ENCODE measurements around the gene NUMB. TPM values are rescaled to one million over a fixed set of nuclear protein-coding genes. Genes with fewer than 3 reads are reported as not detected.

Gene NUMB
- total and polyA plus RNA-seq, 2 experiments from 2014 or later: 64.8 to 142 TPM

DNA sequence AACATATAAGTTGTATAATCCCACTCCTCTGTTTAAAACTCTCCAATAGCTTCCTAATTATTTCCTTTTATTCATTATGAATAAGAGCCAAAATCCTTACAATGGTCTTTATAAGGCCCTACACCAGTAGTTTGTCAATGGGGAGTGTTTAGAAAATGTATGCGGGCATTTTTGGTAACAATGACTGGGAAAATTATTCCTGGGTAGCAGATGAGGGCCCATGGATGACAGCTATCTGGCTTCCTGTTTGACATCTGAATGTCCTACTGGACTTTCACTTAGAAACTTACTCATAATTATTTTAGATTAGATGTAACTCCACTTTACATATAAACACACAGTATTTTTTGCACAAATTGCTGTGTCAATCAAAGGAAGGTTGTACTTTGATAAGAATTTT is 119.8 kb downstream of the NUMB start:
- H3K36me3 ChIP-seq (ENCODE audit: low read depth): no peaks in the 10 kb centered on the region; the same call in 1 of the 2 replicates
- in situ Hi-C loops (cut with MboI): no loop called here
- H3K9ac ChIP-seq: no peak overlapping the region
- WGBS, 2 experiments (ENCODE audit: low coverage in 1 of 2, low lambda C conversion rate in 2 of 2, missing lambda C conversion rate in 2 of 2): 100% methylated on average over 1 of the region's 1 CpG
- no peak overlapping the region for H3K4me3 ChIP-seq
- no peak overlapping the region for H3K27ac ChIP-seq
- peaks cover 100% of the 10 kb centered on the region for H3K79me2 ChIP-seq (ENCODE audit: insufficient read depth)
- peaks cover 23% of the 10 kb centered on the region for H3K4me1 ChIP-seq (ENCODE audit: insufficient read depth)
- no peak overlapping the region for H2AFZ ChIP-seq
- peaks cover 55% of the 10 kb centered on the region for H3F3A ChIP-seq (ENCODE audit: insufficient read depth)
- H3K9me3 ChIP-seq (ENCODE audit: low read depth): no peaks in the 10 kb centered on the region
- no peak for DNase-seq
- no peaks in the 10 kb centered on the region for H3K9me2 ChIP-seq (ENCODE audit: insufficient read depth)
- H3K4me2 ChIP-seq (ENCODE audit: unreplicated experiment): no peak overlapping the region
- no peaks in the 10 kb centered on the region for H4K20me1 ChIP-seq (ENCODE audit: insufficient read depth)
- H3K27me3 ChIP-seq (replicated peaks; ENCODE audit: insufficient read depth): no peaks in the 10 kb centered on the region
- TF ChIP-seq EZH2 (IDR thresholded peaks at IDR 0.05; ENCODE audit: insufficient read depth, poor library complexity, severe bottlenecking) (no peak), EZH2phosphoT487 (IDR thresholded peaks at IDR 0.05; ENCODE audit: insufficient read depth, low read depth) (no peak)

DNA sequence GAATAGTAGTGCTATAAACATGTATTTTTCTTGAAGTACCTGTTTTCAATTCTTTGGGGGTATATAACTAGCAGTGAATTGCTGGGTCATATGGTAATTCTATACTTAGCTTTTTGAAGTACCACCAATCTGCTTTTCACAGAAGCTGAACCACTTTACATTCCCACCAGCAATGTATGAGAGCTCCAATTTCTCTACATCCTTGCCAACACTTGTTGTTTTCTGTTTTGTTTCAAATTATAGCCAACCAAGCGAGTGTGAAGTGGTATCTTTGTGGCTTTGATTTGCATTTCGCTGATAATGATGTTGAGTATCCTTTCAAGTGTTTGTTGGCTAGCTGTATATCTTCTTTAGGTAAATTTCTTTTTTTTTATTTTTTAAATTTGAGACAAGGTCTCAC is 125.3 kb downstream of the NUMB start:
- TF ChIP-seq EZH2 (IDR thresholded peaks at IDR 0.05; ENCODE audit: insufficient read depth, poor library complexity, severe bottlenecking) (no peak), EZH2phosphoT487 (IDR thresholded peaks at IDR 0.05; ENCODE audit: insufficient read depth, low read depth) (no peak)
- H3K4me3 ChIP-seq: no peak overlapping the region
- no peaks in the 10 kb centered on the region for H3K27me3 ChIP-seq (replicated peaks; ENCODE audit: insufficient read depth)
- in situ Hi-C loops (cut with MboI): no loop called here
- H3K36me3 ChIP-seq (ENCODE audit: low read depth): peaks cover 5% of the 10 kb centered on the region; the same call in 1 of the 2 replicates
- H3K27ac ChIP-seq: no peak overlapping the region
- H3K4me2 ChIP-seq (ENCODE audit: unreplicated experiment): no peak overlapping the region
- peaks cover 100% of the 10 kb centered on the region for H3K79me2 ChIP-seq (ENCODE audit: insufficient read depth)
- H3K9me2 ChIP-seq (ENCODE audit: insufficient read depth): no peaks in the 10 kb centered on the region
- 96 to 98% methylated on average over 2 of the region's 2 CpGs for WGBS, 2 experiments (ENCODE audit: low coverage in 1 of 2, low lambda C conversion rate in 2 of 2, missing lambda C conversion rate in 2 of 2)
- no peak overlapping the region for H3K9ac ChIP-seq
- peaks cover 46% of the 10 kb centered on the region for H3F3A ChIP-seq (ENCODE audit: insufficient read depth)
- H4K20me1 ChIP-seq (ENCODE audit: insufficient read depth): peaks cover 4% of the 10 kb centered on the region; the same call in 1 of the 2 replicates
- H2AFZ ChIP-seq: no peak overlapping the region
- peaks cover 23% of the 10 kb centered on the region for H3K4me1 ChIP-seq (ENCODE audit: insufficient read depth)
- DNase-seq: no peak
- H3K9me3 ChIP-seq (ENCODE audit: low read depth): no peaks in the 10 kb centered on the region

DNA sequence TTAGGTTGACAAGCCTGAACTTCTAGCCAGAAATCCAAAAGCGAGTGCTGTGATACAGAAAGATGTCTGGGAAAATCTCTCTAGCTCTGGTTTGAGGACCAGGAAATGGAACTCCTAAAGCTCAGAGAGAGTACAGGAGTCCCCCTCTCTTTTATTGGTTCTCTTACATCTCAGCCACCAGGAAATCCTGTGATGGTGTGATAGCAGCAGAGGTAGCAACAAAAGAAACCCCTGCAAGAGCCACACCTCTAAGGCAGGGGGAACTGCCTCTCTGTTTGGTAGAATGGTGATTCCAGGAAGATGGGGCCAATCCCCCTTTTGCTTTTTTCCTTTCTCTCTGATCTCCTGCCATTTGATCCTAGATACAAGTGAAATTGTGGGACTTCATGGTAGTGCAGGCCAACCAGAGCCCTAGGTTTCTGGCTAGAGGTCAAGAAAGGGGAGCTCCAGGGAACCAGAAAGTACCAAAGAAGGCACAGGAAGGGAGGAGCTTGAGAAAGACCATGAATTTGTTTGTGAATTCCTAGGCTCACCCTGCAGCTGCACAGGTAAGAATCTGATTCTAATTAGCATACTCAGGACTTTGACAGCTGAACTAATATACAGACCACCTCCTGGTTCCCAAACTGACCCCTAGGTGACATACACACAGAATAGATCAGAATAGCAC is 132.6 kb downstream of the NUMB start:
- no peak overlapping the region for H3K9ac ChIP-seq

DNA sequence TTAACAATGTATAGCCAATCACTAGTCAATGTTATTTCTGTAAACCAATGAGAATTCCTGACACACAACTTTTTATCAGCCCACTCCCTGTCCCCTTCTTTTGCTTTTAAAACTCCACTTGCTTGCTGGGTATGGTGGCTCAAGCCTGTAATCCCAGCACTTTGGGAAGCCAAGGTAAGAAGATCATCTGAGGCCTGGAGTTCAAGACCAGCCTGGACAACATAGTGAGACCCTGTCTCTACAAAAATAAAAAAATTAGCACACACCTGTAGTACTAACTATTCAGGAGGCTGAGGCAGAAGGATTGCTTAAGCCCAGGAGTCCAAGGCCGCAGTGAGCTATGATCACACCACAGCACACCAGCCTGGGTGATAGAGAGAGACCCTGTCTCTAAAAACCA is 133.3 kb downstream of the NUMB start:
- no peak overlapping the region for H3K4me2 ChIP-seq (ENCODE audit: unreplicated experiment)
- peaks cover 17% of the 10 kb centered on the region for H3K36me3 ChIP-seq (ENCODE audit: low read depth)
- H3K4me1 ChIP-seq (ENCODE audit: insufficient read depth): peaks cover 26% of the 10 kb centered on the region
- no peak overlapping the region for H3K27ac ChIP-seq
- no peaks in the 10 kb centered on the region for H3K9me3 ChIP-seq (ENCODE audit: low read depth)
- peaks cover 42% of the 10 kb centered on the region for H3F3A ChIP-seq (ENCODE audit: insufficient read depth)
- H3K27me3 ChIP-seq (replicated peaks; ENCODE audit: insufficient read depth): no peaks in the 10 kb centered on the region
- TF ChIP-seq EZH2 (IDR thresholded peaks at IDR 0.05; ENCODE audit: insufficient read depth, poor library complexity, severe bottlenecking) (no peak), EZH2phosphoT487 (IDR thresholded peaks at IDR 0.05; ENCODE audit: insufficient read depth, low read depth) (no peak)
- H3K9ac ChIP-seq: no peak overlapping the region
- peaks cover 100% of the 10 kb centered on the region for H3K79me2 ChIP-seq (ENCODE audit: insufficient read depth)
- H4K20me1 ChIP-seq (ENCODE audit: insufficient read depth): no peaks in the 10 kb centered on the region; the same call in 1 of the 2 replicates
- no peak overlapping the region for H2AFZ ChIP-seq
- no peaks in the 10 kb centered on the region for H3K9me2 ChIP-seq (ENCODE audit: insufficient read depth)
- in situ Hi-C loops (cut with MboI): no loop called here
- WGBS, 2 experiments (ENCODE audit: low coverage in 1 of 2, low lambda C conversion rate in 2 of 2, missing lambda C conversion rate in 2 of 2): 92 to 100% methylated on average over 1 of the region's 1 CpG
- no peak overlapping the region for H3K4me3 ChIP-seq
- DNase-seq: no peak

More for the DNA sequence above, 132.6 kb downstream of the NUMB start:
- no peak for TF ChIP-seq EZH2 (IDR thresholded peaks at IDR 0.05; ENCODE audit: insufficient read depth, poor library complexity, severe bottlenecking)
- TF ChIP-seq EZH2phosphoT487 (IDR thresholded peaks at IDR 0.05; ENCODE audit: insufficient read depth, low read depth): no peak
- no peak overlapping the region for H2AFZ ChIP-seq
- H3K4me3 ChIP-seq: no peak overlapping the region
- H3K36me3 ChIP-seq (ENCODE audit: low read depth): peaks cover 17% of the 10 kb centered on the region
- no peak overlapping the region for H3K27ac ChIP-seq
- H3K9me2 ChIP-seq (ENCODE audit: insufficient read depth): no peaks in the 10 kb centered on the region
- in situ Hi-C loops (cut with MboI): no loop called here
- H3K4me2 ChIP-seq (ENCODE audit: unreplicated experiment): no peak overlapping the region
- no peaks in the 10 kb centered on the region for H3K9me3 ChIP-seq (ENCODE audit: low read depth)
- peaks cover 39% of the 10 kb centered on the region for H3F3A ChIP-seq (ENCODE audit: insufficient read depth)
- DNase-seq: no peak
- H4K20me1 ChIP-seq (ENCODE audit: insufficient read depth): no peaks in the 10 kb centered on the region; the same call in 1 of the 2 replicates
- 91 to 100% methylated on average over 1 of the region's 1 CpG for WGBS, 2 experiments (ENCODE audit: low coverage in 1 of 2, low lambda C conversion rate in 2 of 2, missing lambda C conversion rate in 2 of 2)
- H3K4me1 ChIP-seq (ENCODE audit: insufficient read depth): peaks cover 26% of the 10 kb centered on the region
- H3K27me3 ChIP-seq (replicated peaks; ENCODE audit: insufficient read depth): no peaks in the 10 kb centered on the region
- peaks cover 100% of the 10 kb centered on the region for H3K79me2 ChIP-seq (ENCODE audit: insufficient read depth)

Data from GM23248 (cell line).